KMS-11 (cell line): ENCODE measurements around the gene FRMD4A.

Experiments
- H2AFZ ChIP-seq: fragments of 200-600 bp; sonication (generic); 2 replicates; pipeline ENCODE4 v1.6.1; 2016; ENCODE audit warnings: antibody characterized with exemption, mixed run types, low read depth
- H3K27ac ChIP-seq: fragments of 200-600 bp; sonication (generic); 2 replicates; pipeline ENCODE4 v1.6.1; 2016; ENCODE audit warnings: mild to moderate bottlenecking, mixed run types
- H3K27me3 ChIP-seq: fragments of 200-600 bp; sonication (generic); 2 replicates; pipeline ENCODE4 v1.6.1; 2017; ENCODE audit warnings: mild to moderate bottlenecking, low read depth, mixed run types, moderate library complexity; ENCODE audit not compliant: insufficient read depth
- H3K36me3 ChIP-seq: fragments of 200-600 bp; sonication (generic); 2 replicates; pipeline ENCODE4 v1.6.1; 2017; ENCODE audit warnings: mild to moderate bottlenecking, mixed run types; ENCODE audit not compliant: insufficient read depth
- H3K4me1 ChIP-seq: fragments of 200-600 bp; sonication (generic); 2 replicates; pipeline ENCODE4 v1.6.1; 2016; ENCODE audit warnings: mild to moderate bottlenecking, low read depth, mixed run types; ENCODE audit not compliant: poor library complexity, severe bottlenecking
- H3K4me2 ChIP-seq: fragments of 200-600 bp; sonication (generic); 2 replicates; pipeline ENCODE4 v1.7.0; 2016; ENCODE audit warnings: mild to moderate bottlenecking, mixed run types
- H3K4me3 ChIP-seq: fragments of 200-600 bp; sonication (generic); IDR thresholded peaks from 2 replicates; pipeline ENCODE4 v1.6.1; 2017; ENCODE audit warnings: low read depth, low read length, mixed read lengths; ENCODE audit not compliant: insufficient read depth
- H3K79me2 ChIP-seq: fragments of 200-600 bp; sonication (generic); 2 replicates; pipeline ENCODE4 v1.6.1; 2016; ENCODE audit warnings: low read depth, mixed run types; ENCODE audit not compliant: insufficient read depth
- H3K9ac ChIP-seq: fragments of 200-600 bp; sonication (generic); 2 replicates; pipeline ENCODE4 v1.6.1; 2016; ENCODE audit warnings: mild to moderate bottlenecking, mixed run types
- H4K20me1 ChIP-seq: fragments of 200-600 bp; sonication (generic); 2 replicates; pipeline ENCODE4 v1.6.1; 2016; ENCODE audit warnings: mild to moderate bottlenecking, mixed run types; ENCODE audit not compliant: insufficient read depth
- TF ChIP-seq, protein P1 (sequence below): fragments of 200-600 bp; sonication (generic); conservative IDR thresholded peaks from 2 replicates; pipeline ENCODE4 v1.6.1; 2017; ENCODE audit warnings: low read depth, mild to moderate bottlenecking, antibody characterized with exemption, low read length, moderate library complexity, mixed read lengths

The FRMD4A gene

DNA sequence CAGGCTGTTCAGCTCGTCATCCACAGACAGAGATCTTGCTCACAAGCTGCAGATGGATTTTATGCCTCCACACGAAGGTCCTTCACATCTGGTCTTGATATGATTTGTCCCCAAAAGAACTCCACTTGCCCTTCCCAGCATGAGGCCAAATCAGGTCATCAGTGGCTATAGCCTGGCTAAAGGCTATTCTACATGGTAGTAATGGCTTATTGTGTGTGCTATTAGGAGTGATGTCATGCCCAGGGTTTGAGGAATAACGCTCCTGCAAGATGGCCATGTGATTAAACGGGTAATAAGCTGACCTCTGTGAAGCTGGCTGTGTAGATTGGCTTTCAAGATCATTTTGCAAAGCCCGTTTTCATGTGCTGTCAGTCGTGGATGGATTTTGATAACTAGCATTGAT, 313.8 kb downstream of the FRMD4A start:
- Histone ChIP-seq H3K4me3 (no peak overlapping the region), H3K27me3 (no peaks in the 10 kb centered on the region), H3K4me2 (no peak overlapping the region), H3K79me2 (no peaks in the 10 kb centered on the region), H4K20me1 (no peaks in the 10 kb centered on the region), H3K36me3 (no peaks in the 10 kb centered on the region), H2AFZ (no peak overlapping the region), H3K4me1 (no peaks in the 10 kb centered on the region), H3K27ac (no peak overlapping the region), H3K9ac (no peak overlapping the region)
- TF ChIP-seq, protein P1, sequence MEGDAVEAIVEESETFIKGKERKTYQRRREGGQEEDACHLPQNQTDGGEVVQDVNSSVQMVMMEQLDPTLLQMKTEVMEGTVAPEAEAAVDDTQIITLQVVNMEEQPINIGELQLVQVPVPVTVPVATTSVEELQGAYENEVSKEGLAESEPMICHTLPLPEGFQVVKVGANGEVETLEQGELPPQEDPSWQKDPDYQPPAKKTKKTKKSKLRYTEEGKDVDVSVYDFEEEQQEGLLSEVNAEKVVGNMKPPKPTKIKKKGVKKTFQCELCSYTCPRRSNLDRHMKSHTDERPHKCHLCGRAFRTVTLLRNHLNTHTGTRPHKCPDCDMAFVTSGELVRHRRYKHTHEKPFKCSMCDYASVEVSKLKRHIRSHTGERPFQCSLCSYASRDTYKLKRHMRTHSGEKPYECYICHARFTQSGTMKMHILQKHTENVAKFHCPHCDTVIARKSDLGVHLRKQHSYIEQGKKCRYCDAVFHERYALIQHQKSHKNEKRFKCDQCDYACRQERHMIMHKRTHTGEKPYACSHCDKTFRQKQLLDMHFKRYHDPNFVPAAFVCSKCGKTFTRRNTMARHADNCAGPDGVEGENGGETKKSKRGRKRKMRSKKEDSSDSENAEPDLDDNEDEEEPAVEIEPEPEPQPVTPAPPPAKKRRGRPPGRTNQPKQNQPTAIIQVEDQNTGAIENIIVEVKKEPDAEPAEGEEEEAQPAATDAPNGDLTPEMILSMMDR = no peak

GRCh38 chr10:14016011-14016536, 314.6 kb downstream of the FRMD4A start:
- no peak overlapping the region for H3K27ac ChIP-seq
- H3K9ac ChIP-seq = no peak overlapping the region
- H3K79me2 ChIP-seq = no peaks in the 10 kb centered on the region
- no peaks in the 10 kb centered on the region for H3K4me1 ChIP-seq
- H4K20me1 ChIP-seq = no peaks in the 10 kb centered on the region
- H3K27me3 ChIP-seq = no peaks in the 10 kb centered on the region
- no peak overlapping the region for H3K4me2 ChIP-seq
- no peaks in the 10 kb centered on the region for H3K36me3 ChIP-seq
- TF ChIP-seq, protein P1 = no peak
- no peak overlapping the region for H2AFZ ChIP-seq
- no peak overlapping the region for H3K4me3 ChIP-seq

DNA sequence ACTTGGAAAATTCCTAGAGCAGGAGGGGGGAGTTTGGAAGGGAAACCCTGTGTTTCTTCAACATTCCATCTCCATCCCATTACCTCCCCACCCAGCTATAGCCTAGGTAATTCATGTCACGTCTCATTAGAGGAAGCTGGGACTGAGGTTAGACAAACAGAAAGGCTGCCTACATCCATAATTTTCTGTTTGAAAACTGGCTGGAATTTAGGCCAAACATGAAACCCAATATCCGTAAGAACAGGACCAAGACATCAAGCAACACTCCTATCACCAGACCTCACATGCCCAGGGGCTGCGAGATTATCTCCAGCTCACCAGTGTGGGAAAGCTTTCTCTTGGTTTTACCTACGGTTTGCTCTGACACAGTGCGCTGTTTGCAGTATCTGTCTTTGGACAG, 316.3 kb downstream of the FRMD4A start:
- no peaks in the 10 kb centered on the region for H3K79me2 ChIP-seq
- no peak overlapping the region for H2AFZ ChIP-seq
- no peak overlapping the region for H3K9ac ChIP-seq
- H3K27me3 ChIP-seq = no peaks in the 10 kb centered on the region
- no peak overlapping the region for H3K27ac ChIP-seq
- TF ChIP-seq, protein P1 = no peak
- H4K20me1 ChIP-seq = no peaks in the 10 kb centered on the region
- H3K4me2 ChIP-seq = no peak overlapping the region
- H3K4me3 ChIP-seq = no peak overlapping the region
- no peaks in the 10 kb centered on the region for H3K4me1 ChIP-seq
- no peaks in the 10 kb centered on the region for H3K36me3 ChIP-seq

DNA sequence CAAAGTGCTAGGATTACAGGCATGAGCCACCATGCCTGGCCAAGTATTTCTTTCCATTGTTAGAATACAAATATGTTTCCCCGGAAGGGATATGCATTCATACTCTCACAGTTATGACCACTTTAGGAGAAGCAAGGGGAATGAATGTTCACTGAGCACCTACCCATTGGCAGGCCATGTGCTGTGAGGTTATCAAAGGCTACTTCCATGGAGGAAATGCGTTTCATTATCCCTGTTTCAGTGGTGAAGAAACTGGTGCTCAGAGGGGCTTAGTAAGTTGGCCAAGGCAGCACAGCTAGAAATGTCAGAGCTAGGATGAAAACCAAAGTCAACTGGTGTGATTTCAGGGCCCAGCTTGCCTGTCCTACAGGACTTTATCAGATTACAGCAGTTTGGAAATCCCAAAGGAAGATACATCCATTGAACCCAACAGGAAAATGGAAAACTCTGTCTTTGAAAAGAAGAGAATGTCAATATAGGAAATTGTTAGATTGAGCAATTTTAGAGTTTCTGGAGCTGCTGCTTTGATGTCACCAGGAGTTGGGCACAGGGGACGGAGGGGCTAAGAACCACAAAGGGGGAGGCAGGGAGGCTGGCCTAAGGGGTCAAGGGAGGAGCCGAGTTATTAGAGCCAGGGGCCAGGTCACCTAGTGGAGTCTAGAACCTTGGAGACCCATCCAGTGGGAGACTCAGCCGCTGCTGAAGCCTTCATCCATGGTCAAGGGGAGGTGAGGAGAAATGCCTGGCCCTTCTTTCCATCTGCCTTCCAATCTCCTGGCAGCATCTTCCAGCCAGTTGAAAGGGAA, 319.8 kb downstream of the FRMD4A start:
- H3K4me2 ChIP-seq = no peak overlapping the region
- H3K27me3 ChIP-seq = no peaks in the 10 kb centered on the region
- H3K27ac ChIP-seq = no peak overlapping the region
- no peaks in the 10 kb centered on the region for H4K20me1 ChIP-seq
- no peak overlapping the region for H3K9ac ChIP-seq
- no peak overlapping the region for H2AFZ ChIP-seq
- TF ChIP-seq, protein P1 = no peak
- H3K4me1 ChIP-seq = no peaks in the 10 kb centered on the region
- H3K36me3 ChIP-seq = no peaks in the 10 kb centered on the region
- no peaks in the 10 kb centered on the region for H3K79me2 ChIP-seq
- no peak overlapping the region for H3K4me3 ChIP-seq
